Neutrophil (primary cell): ENCODE data around the gene MYL9.

Source experiments
- H3K27ac ChIP-seq: fragments of 200-600 bp; sonication (generic); 2 replicates; pipeline ENCODE4 v1.5.1; 2016; ENCODE audit warnings: mild to moderate bottlenecking, moderate library complexity
- H3K27me3 ChIP-seq: fragments of 200-600 bp; sonication (generic); 2 replicates; pipeline ENCODE4 v1.6.0; 2016; ENCODE audit warnings: mild to moderate bottlenecking
- H3K36me3 ChIP-seq: fragments of 200-600 bp; sonication (generic); 2 replicates; pipeline ENCODE4 v1.5.1; 2017
- H3K4me1 ChIP-seq, 2 experiments: fragments of 200-600 bp in 1 of 2; sonication (generic) in 1 of 2; 1 replicate in 1 of 2; 2 replicates in 1 of 2; pipeline versions ENCODE4 v1.5.1 to v1.6.1; 2013 to 2016; ENCODE audit warnings: low read depth in 1 of 2, low read length in 1 of 2, mild to moderate bottlenecking in 1 of 2, moderate library complexity in 1 of 2; ENCODE audit not compliant: control insufficient read depth in 1 of 2, insufficient read depth in 1 of 2
- H3K4me3 ChIP-seq, 2 experiments: fragments of 200-600 bp in 1 of 2; sonication (generic) in 1 of 2; 1 replicate in 1 of 2; 2 replicates in 1 of 2; pipeline ENCODE4 v1.5.1; 2013 to 2016; ENCODE audit warnings: low read depth in 1 of 2, low read length in 1 of 2, mild to moderate bottlenecking in 1 of 2, moderate library complexity in 1 of 2
- H3K9me3 ChIP-seq: fragments of 200-600 bp; sonication (generic); 2 replicates; pipeline ENCODE4 v1.5.1; 2016
- CTCF ChIP-seq: fragments of 200-600 bp; sonication (generic); IDR thresholded peaks from 2 replicates; pipeline ENCODE4 v1.5.1; 2016; ENCODE audit warnings: antibody characterized with exemption

Gene MYL9

GRCh38 chr20:36585410-36586125 lies 44.2 kb downstream of the MYL9 start:
- Histone ChIP-seq H3K36me3 (peaks cover 5% of the 10 kb centered on the region), H3K9me3 (no peaks in the 10 kb centered on the region), H3K4me1 (peaks cover 5% of the 10 kb centered on the region in 2 experiments), H3K27me3 (no peaks in the 10 kb centered on the region), H3K27ac (no peak overlapping the region), H3K4me3 (no peak overlapping the region)
- no peak for TF ChIP-seq CTCF

GRCh38 chr20:36587388-36588070 lies 46.2 kb downstream of the MYL9 start:
- Histone ChIP-seq H3K4me3 (no peak overlapping the region), H3K4me1 (peaks cover 5% of the 10 kb centered on the region in 2 experiments), H3K27ac (no peak overlapping the region), H3K27me3 (no peaks in the 10 kb centered on the region), H3K36me3 (no peaks in the 10 kb centered on the region), H3K9me3 (no peaks in the 10 kb centered on the region)
- TF ChIP-seq CTCF: no peak

GRCh38 chr20:36591281-36591680 lies 50.0 kb downstream of the MYL9 start:
- no peak for TF ChIP-seq CTCF
- H3K4me3 ChIP-seq: no peak overlapping the region
- H3K27ac ChIP-seq: no peak overlapping the region
- H3K9me3 ChIP-seq: no peaks in the 10 kb centered on the region
- H3K27me3 ChIP-seq: no peaks in the 10 kb centered on the region
- H3K4me1 ChIP-seq: peaks cover 5% of the 10 kb centered on the region in 2 experiments
- H3K36me3 ChIP-seq: no peaks in the 10 kb centered on the region

GRCh38 chr20:36591854-36592641 lies 50.7 kb downstream of the MYL9 start:
- H3K4me3 ChIP-seq: no peak overlapping the region
- H3K36me3 ChIP-seq: no peaks in the 10 kb centered on the region
- H3K27me3 ChIP-seq: no peaks in the 10 kb centered on the region
- no peaks in the 10 kb centered on the region for H3K9me3 ChIP-seq
- peaks cover 5% of the 10 kb centered on the region in 2 experiments for H3K4me1 ChIP-seq
- H3K27ac ChIP-seq: no peak overlapping the region
- no peak for TF ChIP-seq CTCF

- Histone ChIP-seq H3K27me3 (no peaks in the 10 kb centered on the region), H3K27ac (no peak overlapping the region), H3K4me1 (peaks cover 3% of the 10 kb centered on the region in 2 experiments), H3K4me3 (no peak overlapping the region), H3K36me3 (no peaks in the 10 kb centered on the region), H3K9me3 (no peaks in the 10 kb centered on the region)
- no peak for TF ChIP-seq CTCF
These were observed 52.1 kb downstream of the MYL9 start for GRCh38 chr20:36593347-36593929.
